UCSD-AML1 (cell line): ENCODE results near the gene SIK3.
"Not testable (repeated sequence)": the region's sequence is repeated elsewhere in the genome, so short reads cannot be mapped to it uniquely, and the experiment has no call there.

ENCODE experiments used
- DNase-seq: peaks from one replicate; lab custom pipeline; 2025; ENCODE audit not compliant: unreplicated experiment; lab: John Stamatoyannopoulos, UW

SIK3 gene

DNA sequence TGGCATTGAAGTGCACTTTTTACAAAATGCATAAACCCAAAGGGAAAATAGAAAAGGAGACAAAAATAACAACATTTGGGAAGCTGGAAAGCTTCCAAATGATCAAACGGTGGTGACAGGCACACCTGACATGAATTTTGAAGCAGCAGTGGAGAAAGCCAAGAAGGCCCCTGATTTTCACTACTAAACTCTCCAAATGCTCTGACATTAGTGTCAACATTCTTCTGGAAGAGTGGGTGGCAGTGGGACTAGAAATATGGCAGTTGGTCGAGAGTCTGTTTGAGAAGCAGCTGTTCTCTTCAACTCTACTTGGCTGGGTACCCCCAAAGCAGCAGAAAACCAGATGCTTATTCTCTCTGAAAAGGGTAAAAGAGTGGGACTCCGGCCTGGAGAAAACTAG, 294.2 kb downstream of the SIK3 start:
- no peak for DNase-seq

DNA sequence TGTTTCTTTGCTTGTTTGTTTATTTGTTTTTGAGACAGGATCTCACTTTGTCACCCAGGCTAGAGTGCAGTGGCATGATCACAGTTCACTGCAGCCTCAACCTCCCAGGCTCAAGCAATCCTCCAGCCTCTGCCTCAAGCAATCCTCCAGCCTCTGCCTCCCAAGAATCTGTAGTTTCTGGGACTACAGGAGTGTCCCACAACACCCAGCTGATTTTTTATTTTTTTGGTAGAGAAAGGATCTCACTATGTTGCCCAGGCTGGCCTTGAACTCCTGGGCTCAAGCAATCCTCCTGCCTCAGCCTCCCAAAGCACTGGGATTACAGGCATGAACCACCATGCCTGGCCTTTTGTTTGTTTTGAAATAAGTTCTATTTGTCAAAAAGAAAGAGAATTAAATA, 296.6 kb downstream of the SIK3 start:
- not testable (repeated sequence) for DNase-seq

DNA sequence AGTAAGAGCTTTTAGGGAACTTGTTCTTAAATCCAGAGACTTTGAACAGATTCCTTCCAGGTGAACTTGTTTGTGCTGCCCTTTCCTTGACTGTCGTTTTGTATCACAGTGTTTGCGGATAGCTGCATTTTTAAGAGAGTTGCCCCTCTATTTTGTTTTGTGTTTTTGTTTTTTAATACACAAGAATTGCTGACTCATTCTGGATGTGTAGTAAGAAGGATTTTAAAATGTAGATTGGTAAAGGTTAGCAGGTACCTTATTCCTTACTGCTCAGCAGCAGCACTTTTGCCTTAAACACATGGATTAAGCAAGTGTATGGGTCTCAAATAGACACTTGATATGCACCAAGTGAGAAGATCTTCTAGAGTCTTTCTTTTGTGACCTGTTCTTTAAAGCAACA, 297.6 kb downstream of the SIK3 start:
- no peak for DNase-seq

- DNase-seq, result no peak
Observed at GRCh38 chr11:116798368-116798767, 299.9 kb downstream of the SIK3 start.

DNA sequence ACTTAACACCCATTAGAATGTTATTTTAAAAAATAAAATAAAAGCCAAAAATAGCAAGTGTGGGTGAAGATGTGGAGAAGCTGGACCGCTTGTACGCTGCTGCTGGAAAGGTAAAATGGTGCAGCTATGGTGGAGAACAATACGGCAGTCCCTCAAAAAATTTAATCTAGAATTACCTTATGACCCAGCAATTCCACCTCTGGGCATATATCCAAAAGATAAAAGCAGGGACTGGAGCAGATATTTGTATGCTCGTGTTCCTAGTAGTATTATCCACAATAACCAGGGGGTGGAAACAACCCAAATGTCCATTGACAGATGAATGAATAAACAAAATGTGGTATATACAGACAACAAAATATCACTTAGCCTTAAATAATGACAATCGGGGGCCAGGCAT, 300.4 kb downstream of the SIK3 start:
- no peak for DNase-seq

DNA sequence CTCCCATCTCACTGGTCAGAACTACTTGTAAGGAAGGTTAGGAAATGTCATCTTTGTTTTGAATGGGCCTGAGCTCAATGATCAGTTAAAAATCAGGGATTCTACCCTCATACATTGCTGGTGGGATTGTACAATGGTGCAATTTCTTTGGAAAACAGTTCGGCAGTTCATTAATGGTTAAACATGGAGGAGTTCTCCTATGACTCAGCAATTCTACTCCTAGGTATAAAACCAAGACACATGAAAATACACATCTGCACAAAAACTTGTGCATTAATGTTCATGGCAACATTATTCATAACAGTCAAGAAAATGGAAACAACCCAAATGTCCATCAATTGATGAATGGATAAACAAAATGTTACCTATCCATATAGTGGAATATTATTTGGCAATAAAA, 301.7 kb downstream of the SIK3 start:
- DNase-seq, result no peak

GRCh38 chr11:116794851-116795250, 303.4 kb downstream of the SIK3 start:
- DNase-seq, result no peak

GRCh38 chr11:116793772-116794097, 304.5 kb downstream of the SIK3 start:
- DNase-seq, result no peak
